ENCODE data around the gene ATP6V1G1.

The ATP6V1G1 gene

DNA sequence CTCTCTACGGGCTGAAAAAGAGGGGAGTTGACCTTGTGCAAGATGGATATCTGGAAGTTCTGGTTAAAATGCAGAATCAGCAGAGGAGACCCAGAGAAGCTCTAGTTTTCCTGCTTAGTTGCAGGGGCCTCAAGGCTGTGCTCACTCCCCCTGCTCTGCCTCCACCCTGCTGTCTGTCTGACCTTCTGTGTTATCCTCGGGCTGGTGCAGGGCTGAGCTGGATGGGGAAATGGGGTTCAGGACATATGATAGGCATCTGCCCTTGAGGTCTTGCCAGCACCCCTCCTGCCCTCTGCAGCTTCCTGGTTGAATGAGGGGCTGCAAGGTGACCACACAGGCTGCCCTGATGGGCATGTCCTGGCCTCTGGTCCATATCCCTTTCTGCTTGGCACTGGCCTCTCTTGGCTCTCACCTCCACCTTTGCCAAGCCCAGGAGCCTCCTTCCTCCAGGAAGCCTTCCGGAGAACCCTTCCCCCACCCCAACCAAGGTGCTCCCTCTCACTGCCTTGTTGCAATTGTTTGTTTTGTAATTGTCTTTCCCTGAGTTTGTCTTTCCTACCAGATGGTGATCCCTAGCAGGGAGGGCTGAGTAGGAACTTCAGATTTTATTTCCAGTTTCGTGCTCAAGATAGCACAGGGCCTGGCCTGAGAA is 24.8 kb downstream of the ATP6V1G1 start:
- no peak for DNase-seq (ENCODE audit: low read depth, low spot score)

DNA sequence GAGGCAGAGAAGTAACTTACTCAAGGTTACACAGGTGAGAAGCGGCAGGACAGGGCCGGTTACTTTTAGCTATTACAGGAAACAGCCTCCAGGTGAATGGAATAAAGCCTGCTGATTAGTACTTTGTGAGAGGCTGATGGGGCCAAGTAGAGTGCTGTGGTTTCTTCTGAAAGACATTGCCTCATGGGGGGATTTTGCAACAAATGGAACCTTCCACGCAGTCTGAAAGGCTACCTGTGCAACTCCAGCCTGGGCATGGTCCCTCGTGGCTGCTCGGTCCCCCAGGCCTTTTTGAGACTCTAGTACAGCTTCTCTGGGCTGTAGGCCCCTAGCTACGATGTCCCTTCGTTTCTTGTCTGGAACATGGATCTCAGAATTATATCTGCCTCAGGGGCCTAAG is 25.5 kb downstream of the ATP6V1G1 start:
- no peak for DNase-seq (ENCODE audit: low read depth, low spot score)

DNA sequence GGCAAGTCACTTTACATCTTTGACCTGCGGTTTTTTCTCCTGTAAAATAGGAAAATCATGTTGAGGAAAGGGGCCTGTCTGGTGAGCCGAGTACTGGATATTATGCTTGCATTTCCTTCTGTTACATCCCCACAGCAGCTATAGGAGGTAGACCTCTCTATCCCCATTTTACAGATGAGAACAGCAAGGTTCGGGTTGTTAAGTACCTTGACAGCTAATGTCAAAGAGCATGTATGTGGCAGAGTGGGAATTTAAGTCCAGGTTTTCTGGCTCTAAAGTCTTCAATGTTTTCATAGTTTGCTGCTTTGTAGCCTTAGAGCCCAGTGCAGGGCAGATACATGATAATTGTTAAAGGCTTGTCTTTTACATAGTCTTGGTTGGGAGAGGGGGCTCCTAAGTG is 26.4 kb downstream of the ATP6V1G1 start:
- no peak for DNase-seq (ENCODE audit: low read depth, low spot score)

GRCh38 chr9:114614373-114614772 is 26.8 kb downstream of the ATP6V1G1 start:
- no peak for DNase-seq (ENCODE audit: low read depth, low spot score)

GRCh38 chr9:114616684-114617520 is 29.3 kb downstream of the ATP6V1G1 start:
- DNase-seq (ENCODE audit: low read depth, low spot score) = no peak

DNA sequence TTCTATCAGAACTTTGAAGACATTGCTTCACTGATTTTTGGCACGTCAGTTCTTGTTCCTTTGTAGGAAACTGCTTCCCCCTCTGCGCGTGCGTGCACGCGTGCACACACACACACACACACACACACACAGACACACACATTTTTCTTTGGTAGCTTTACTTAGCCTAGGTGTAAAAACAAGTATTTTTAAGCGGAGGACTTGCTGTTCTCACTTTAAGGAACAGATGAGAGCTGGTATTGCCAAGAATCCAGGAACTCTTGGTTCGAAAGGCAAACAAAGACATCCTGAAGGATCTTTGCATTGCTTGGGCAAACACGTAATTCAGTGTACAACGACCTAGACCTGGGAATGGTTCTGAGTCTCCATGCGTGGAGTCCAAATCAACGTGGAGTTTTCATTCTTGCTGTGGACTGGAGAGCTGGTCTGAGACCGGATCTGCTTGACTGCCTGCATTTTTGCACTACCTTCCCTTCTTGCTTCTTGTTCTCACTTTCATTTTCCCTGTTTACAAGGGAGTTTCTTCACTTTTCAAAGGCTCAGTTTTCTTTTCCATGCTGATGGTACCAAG is 31.7 kb downstream of the ATP6V1G1 start:
- DNase-seq (ENCODE audit: low read depth, low spot score) = no peak

GRCh38 chr9:114621561-114621960 is 34.0 kb downstream of the ATP6V1G1 start:
- no peak for DNase-seq (ENCODE audit: low read depth, low spot score)

- DNase-seq (ENCODE audit: low read depth, low spot score) = peak; percentile 80
Measured at GRCh38 chr9:114621975-114622609, 34.5 kb downstream of the ATP6V1G1 start.

GRCh38 chr9:114624677-114625076 is 37.1 kb downstream of the ATP6V1G1 start:
- DNase-seq (ENCODE audit: low read depth, low spot score) = no peak

- DNase-seq (ENCODE audit: low read depth, low spot score) = no peak
Measured at GRCh38 chr9:114626415-114627020, 38.9 kb downstream of the ATP6V1G1 start.

DNA sequence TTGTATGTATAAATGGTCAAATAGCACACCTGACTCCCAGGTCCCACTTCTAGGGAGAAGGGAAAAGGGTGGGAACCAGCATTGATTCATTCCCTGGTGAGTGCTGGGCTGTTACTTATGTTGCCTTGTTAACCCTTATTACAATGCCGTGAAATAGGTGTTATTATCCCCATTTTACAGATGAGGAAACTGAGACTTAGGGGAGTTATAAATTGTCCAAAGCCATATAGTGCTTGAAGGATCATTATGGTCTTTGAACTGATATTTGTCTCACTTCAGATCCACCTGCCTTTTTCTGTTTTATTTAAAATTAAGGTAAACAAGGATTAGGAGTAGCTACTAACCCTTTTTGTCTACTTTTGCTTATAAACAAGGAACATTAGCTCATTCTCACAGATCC is 40.0 kb downstream of the ATP6V1G1 start:
- DNase-seq (ENCODE audit: low read depth, low spot score) = no peak

DNA sequence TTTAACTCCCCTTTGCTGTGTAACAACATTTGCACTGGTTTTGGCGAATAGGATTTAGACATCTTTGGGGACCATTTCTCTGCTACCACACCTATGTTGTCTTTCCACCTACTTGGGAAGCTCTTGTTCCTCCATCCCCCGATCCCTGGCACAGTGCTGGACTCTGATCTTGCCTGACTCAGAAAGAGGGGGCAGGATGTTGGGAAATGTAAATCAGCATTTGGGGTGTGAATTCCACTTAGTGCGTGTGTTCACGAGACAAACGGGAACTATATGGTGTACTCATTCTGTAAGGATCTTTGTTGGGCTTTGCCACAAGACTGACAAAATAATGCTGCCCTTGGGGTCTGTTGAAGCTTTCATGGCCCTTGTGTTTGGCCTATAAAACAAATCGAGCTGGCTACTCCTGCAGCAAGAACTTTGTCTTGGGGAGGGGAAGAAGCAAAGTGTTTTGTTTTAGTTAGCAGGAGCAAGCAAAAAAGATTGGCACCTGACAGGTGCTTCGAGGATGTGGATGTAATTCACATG is 42.1 kb downstream of the ATP6V1G1 start:
- DNase-seq (ENCODE audit: low read depth, low spot score) = no peak

- no peak for DNase-seq (ENCODE audit: low read depth, low spot score)
Measured at GRCh38 chr9:114631166-114631565, 43.6 kb downstream of the ATP6V1G1 start.

DNA sequence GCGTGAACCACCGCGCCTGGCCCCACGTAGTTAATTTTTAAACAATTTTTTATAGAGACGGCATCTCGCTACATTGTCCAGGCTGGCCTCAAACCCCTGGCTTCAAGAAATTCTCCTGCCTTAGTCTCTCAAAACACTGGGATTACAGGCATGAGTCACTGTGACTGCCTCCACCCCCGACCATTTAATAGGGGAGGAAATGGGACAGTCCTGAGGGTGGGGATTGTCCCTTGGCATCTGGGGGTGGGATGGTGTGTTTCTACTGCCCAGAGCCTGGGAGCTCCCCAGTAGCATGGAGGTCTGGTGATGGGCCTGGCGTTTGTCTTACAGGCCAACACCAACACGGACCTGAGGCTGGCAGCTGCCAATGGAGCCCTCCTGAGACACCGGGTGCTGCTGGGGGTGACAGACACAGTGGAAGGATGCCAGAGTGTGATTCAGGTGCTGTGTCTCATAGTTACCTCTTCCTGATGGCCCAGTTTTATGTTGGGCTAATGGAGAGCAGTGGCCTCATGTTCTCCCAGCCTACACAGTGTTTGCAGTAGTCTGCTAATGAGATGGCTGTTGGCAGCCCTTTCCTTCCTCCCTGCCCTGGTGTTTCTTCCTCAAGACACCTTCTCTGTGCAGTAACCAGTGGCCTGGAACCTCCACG is 46.0 kb downstream of the ATP6V1G1 start:
- no peak for DNase-seq (ENCODE audit: low read depth, low spot score)

DNA sequence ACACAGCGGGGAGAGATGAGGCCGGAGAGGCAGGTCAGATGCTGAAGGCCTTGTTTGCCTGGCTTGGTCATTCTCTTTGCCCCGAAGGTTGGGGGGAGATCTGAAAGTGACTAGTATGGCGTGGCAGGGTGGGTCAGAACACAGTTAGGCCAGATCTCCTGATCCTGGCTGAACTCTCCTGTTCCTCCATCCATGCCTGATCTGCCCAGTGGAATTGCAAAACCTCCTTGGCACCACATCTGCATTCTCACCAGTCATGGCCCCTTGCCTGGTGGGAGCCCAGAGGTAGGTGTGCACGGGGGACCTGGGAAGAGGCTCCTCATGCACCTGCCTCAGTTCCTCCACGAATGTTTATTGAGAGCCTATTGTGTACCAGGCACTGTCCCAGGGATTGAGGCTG is 46.8 kb downstream of the ATP6V1G1 start:
- no peak for DNase-seq (ENCODE audit: low read depth, low spot score)

DNA sequence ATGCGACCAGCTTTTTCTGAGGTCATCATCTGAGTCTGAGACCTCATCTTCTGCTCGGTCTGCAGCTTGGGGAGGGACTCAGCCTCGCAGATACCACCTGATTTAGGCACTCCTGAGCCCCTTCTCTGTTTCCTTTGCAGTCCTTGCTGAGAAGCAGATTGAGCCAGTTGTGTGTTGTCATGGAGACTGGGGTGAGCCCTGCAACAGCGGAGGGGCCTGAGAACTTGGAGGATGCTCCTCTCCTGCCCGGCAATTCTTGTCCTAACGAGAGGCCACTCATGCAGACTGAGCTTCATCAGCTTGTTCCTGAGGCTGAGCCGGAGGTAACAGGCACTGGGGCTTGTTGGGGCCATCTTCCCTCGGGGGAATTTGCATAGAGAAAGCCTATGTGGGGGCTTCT is 50.8 kb downstream of the ATP6V1G1 start:
- no peak for DNase-seq (ENCODE audit: low read depth, low spot score)

GRCh38 chr9:114641967-114642366 is 54.4 kb downstream of the ATP6V1G1 start:
- DNase-seq (ENCODE audit: low read depth, low spot score) = no peak

DNA sequence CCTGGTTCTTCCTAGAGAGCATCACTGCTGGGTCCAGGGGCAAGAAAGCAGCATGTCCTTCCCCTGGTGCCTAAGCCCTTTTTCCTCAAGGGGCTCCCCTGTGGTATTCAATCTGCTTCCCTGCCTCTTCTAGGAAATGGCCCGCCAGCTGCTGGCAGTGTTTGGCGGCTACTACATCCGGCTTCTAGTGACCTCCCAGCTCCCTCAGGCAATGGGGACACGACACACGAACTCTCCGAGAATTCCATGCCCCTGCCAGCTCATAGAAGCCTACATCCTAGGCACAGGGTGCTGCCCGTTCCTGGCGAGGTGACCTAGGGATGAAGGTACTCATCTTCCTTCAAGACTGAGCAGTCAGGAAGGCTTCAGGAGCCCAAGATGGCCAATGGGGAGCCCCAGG is 55.4 kb downstream of the ATP6V1G1 start:
- DNase-seq (ENCODE audit: low read depth, low spot score) = no peak

DNA sequence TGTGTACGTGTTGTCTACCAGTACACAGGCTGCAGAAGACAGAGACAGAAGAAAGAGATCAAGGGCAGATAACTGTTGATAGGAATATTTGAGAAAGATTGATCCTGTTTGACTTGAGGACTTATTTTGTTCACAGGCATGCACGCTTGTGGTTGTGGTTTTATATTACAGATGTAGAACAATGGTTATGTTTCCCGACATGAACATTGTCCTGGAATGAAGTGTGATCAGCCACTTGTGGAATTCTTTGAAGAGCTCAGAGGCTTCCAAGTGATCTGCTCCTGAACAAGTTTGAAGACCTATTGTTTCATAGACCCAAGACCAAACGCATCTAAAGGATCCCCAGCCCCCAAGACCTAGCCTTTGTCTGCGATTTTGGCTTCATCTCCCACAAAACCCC is 56.3 kb downstream of the ATP6V1G1 start:
- DNase-seq (ENCODE audit: low read depth, low spot score) = peak; percentile 28

Measured in astrocyte of the hippocampus (primary cell).